K562 (cell line): Measurements from ENCODE around the gene SMARCB1. TPM values are rescaled to one million over a fixed set of nuclear protein-coding genes. Genes with fewer than 3 reads are reported as not detected.

Experiments
- EP300 ChIP-seq: IDR thresholded peaks from 2 replicates; pipeline ENCODE4 v1.6.1; 2012; ENCODE audit warnings: low read length, improper control_type of control experiment
- HOMEZ ChIP-seq: fragments of 250-450 bp; sonication (Bioruptor Pico); IDR thresholded peaks from 2 replicates; pipeline ENCODE4 v1.4.0; 2020; ENCODE audit warnings: mild to moderate bottlenecking, moderate library complexity
- HOXB6 ChIP-seq: fragments of 250-450 bp; sonication (Bioruptor Pico); IDR thresholded peaks from 2 replicates; pipeline ENCODE4 v1.5.1; 2022; ENCODE audit warnings: mild to moderate bottlenecking, borderline replicate concordance
- PTTG1 ChIP-seq: fragments of 450-650 bp; IDR thresholded peaks from 2 replicates; pipeline ENCODE4 v1.6.1; 2016; ENCODE audit warnings: low read depth, mild to moderate bottlenecking, missing genetic modification characterization, missing compliant biosample characterization
- REST ChIP-seq, 2 experiments: fragments of 450-650 bp; formaldehyde crosslinking in 1 of 2; IDR thresholded peaks; 2 replicates each; pipeline versions ENCODE4 v1.4.0 to v1.6.1; 2014 to 2020; ENCODE audit warnings: mild to moderate bottlenecking in 2 of 2, borderline replicate concordance in 1 of 2, low read depth in 1 of 2
- ZNF668 ChIP-seq: fragments of 250-450 bp; sonication (Bioruptor Pico); IDR thresholded peaks from 2 replicates; pipeline ENCODE4 v1.8.0; 2022; ENCODE audit warnings: mild to moderate bottlenecking, inconsistent platforms
- polyA plus RNA-seq, 8 experiments: library from polyadenylated mRNA; depleted of rRNA in 4 of 8; stranded (reverse) in 5 of 8; unstranded in 3 of 8; fragments of >200 nt; fragmentation: Nextera tagmentation in 2 of 8; fragmentation: Illumina TruSeq in 1 of 8; extraction: Ambion mirVana in 2 of 8; extraction: Trizol in 1 of 8; gene quantifications; 2 replicates each; pipeline versions ENCODE4 v1.2.1 to v1.2.3, GENCODE V29; 2011 to 2014; ENCODE audit warnings: inconsistent platforms in 1 of 8, missing spikeins in 1 of 8
- total RNA-seq, 7 experiments: library from RNA; depleted of rRNA in 6 of 7; stranded (reverse); fragments of >200 nt in 6 of 7; fragmentation: Illumina TruSeq in 2 of 7; extraction: Trizol in 2 of 7; gene quantifications; 2 replicates each; pipeline versions ENCODE4 v1.2.1 to v1.2.3, GENCODE V29; 2011 to 2021; ENCODE audit warnings: low replicate concordance in 1 of 7

SMARCB1 gene
- total and polyA plus RNA-seq, 9 of the 15 experiments (the other 6 are each of a cell fraction or from before 2014, with no cell fraction given): 1.2 to 113 (median 65.4) TPM

- no peak for TF ChIP-seq REST (IDR thresholded peaks at IDR 0.05; ENCODE audit: borderline replicate concordance)
- no peak for TF ChIP-seq REST (CRISPR knock-in tag; IDR thresholded peaks at IDR 0.05; ENCODE audit: low read depth)
- TF ChIP-seq PTTG1 (tag): no peak
- no peak for TF ChIP-seq HOXB6
- no peak for TF ChIP-seq ZNF668 (CRISPR knock-in tag)
- TF ChIP-seq HOMEZ: no peak
- no peak for TF ChIP-seq EP300
Measured at GRCh38 chr22:23801238-23801821, 14.6 kb downstream of the SMARCB1 start (continued).
